Neural crest cell (in vitro differentiated cells): Measurements from ENCODE around the gene RASGEF1B. TPM values are rescaled to one million over a fixed set of nuclear protein-coding genes. Genes with fewer than 3 reads are reported as not detected.

Experiments used
- DNase-seq: peaks from one replicate; pipeline ENCODE4 v3.0.0; 2021; ENCODE audit warnings: low read depth, mixed read lengths, low spot score
- H3K27ac Mint-ChIP-seq: one replicate; pipeline ENCODE4 v1.8.0; 2021; ENCODE audit warnings: mild to moderate bottlenecking, mixed read lengths; ENCODE audit not compliant: unreplicated experiment
- H3K27me3 Mint-ChIP-seq: 2 replicates; pipeline ENCODE4 v1.8.0; 2021; ENCODE audit warnings: low read depth, mild to moderate bottlenecking, mixed read lengths
- H3K36me3 Mint-ChIP-seq: 2 replicates; pipeline ENCODE4 v1.8.0; 2021; ENCODE audit warnings: low read depth, mild to moderate bottlenecking, mixed read lengths
- H3K4me1 Mint-ChIP-seq: 2 replicates; pipeline ENCODE4 v1.8.0; 2021; ENCODE audit warnings: mixed read lengths
- H3K4me3 Mint-ChIP-seq: one replicate; pipeline ENCODE4 v1.8.0; 2021; ENCODE audit warnings: mild to moderate bottlenecking, mixed read lengths
- H3K9me3 Mint-ChIP-seq: 2 replicates; pipeline ENCODE4 v1.8.0; 2021; ENCODE audit warnings: mixed read lengths
- CTCF ChIP-seq: fragments of 200-600 bp; sonication (generic); conservative IDR thresholded peaks from 2 replicates; pipeline ENCODE4 v1.5.0; 2021; ENCODE audit warnings: antibody characterized with exemption, mild to moderate bottlenecking
- long read RNA-seq: library from polyadenylated mRNA; unstranded; transcript quantifications from one replicate; pipeline ENCODE4 v2.0.0, GENCODE V29; 2020
- total RNA-seq: library from RNA; stranded (reverse); gene quantifications from 2 replicates; pipeline ENCODE4 v1.2.1, GENCODE V29; 2021

Gene RASGEF1B
- total RNA-seq, result 1.7 and 1.9 TPM in 2 replicates
- long read RNA-seq, partial matches to known transcripts, result 0 of 6 reads
- long read RNA-seq, other reads (novel, unspliced or antisense), result 4 of 6 reads

GRCh38 chr4:81471588-81472280, at the start of gene RASGEF1B:
TSS of gene RASGEF1B (minus strand) at chr4:81471907. CDS start at chr4:81459508, 12,399 bp downstream.
- H3K4me3 Mint-ChIP-seq, result peak within 1 kb of the TSS; percentile 84
- no peaks in the 10 kb centered on the region for H3K9me3 Mint-ChIP-seq
- peaks cover 71% of the 10 kb centered on the region for H3K27me3 Mint-ChIP-seq
- no peaks in the 10 kb centered on the region for H3K36me3 Mint-ChIP-seq
- peak; percentile 62 for DNase-seq
- TF ChIP-seq CTCF, result no peak
- H3K4me1 Mint-ChIP-seq, result peaks cover 25% of the 10 kb centered on the region
- H3K27ac Mint-ChIP-seq, result no peak within 1 kb of the TSS

GRCh38 chr4:81519856-81520255, 48.1 kb upstream of the RASGEF1B start:
- Mint-ChIP-seq H3K36me3 (no peaks in the 10 kb centered on the region), H3K27ac (no peak overlapping the region), H3K27me3 (peaks cover 2% of the 10 kb centered on the region), H3K9me3 (peaks cover 3% of the 10 kb centered on the region), H3K4me3 (no peak overlapping the region), H3K4me1 (peaks cover 25% of the 10 kb centered on the region)
- no peak for DNase-seq
- no peak for TF ChIP-seq CTCF

GRCh38 chr4:81519427-81519773, 47.7 kb upstream of the RASGEF1B start:
- Mint-ChIP-seq H3K4me1 (peaks cover 21% of the 10 kb centered on the region), H3K27ac (no peak overlapping the region), H3K4me3 (no peak overlapping the region), H3K36me3 (no peaks in the 10 kb centered on the region), H3K27me3 (peaks cover 2% of the 10 kb centered on the region), H3K9me3 (peaks cover 3% of the 10 kb centered on the region)
- DNase-seq, result no peak
- TF ChIP-seq CTCF, result no peak

GRCh38 chr4:81518762-81519426, 47.2 kb upstream of the RASGEF1B start:
- TF ChIP-seq CTCF, result no peak
- Mint-ChIP-seq H3K27me3 (peaks cover 2% of the 10 kb centered on the region), H3K36me3 (no peaks in the 10 kb centered on the region), H3K27ac (no peak overlapping the region), H3K4me3 (no peak overlapping the region), H3K9me3 (peaks cover 3% of the 10 kb centered on the region), H3K4me1 (peaks cover 16% of the 10 kb centered on the region)
- no peak for DNase-seq

- Mint-ChIP-seq H3K27me3 (peaks cover 2% of the 10 kb centered on the region), H3K4me1 (peaks cover 17% of the 10 kb centered on the region), H3K27ac (no peak overlapping the region), H3K36me3 (no peaks in the 10 kb centered on the region), H3K9me3 (peaks cover 3% of the 10 kb centered on the region), H3K4me3 (no peak overlapping the region)
- no peak for DNase-seq
- no peak for TF ChIP-seq CTCF
Measured at GRCh38 chr4:81516241-81516640, 44.5 kb upstream of the RASGEF1B start.
